Skin epidermis (tissue), 12 donors: ENCODE measurements around the gene CHTOP.
"Not testable (repeated sequence)": the region's sequence is repeated elsewhere in the genome, so short reads cannot be mapped to it uniquely, and the experiment has no call there.

Experiments used
- H3K27ac ChIP-seq, 21 experiments: fragments of 200-600 bp; sonication (generic) in 11 of 21; one replicate each; pipeline ENCODE4 v1.5.0; 2020; ENCODE audit warnings: mild to moderate bottlenecking in 3 of 21, inconsistent platforms in 2 of 21, moderate library complexity in 2 of 21
- H3K4me3 ChIP-seq, 7 experiments: fragments of 200-600 bp; sonication (generic) in 2 of 7; one replicate each; pipeline ENCODE4 v1.5.0; 2020; ENCODE audit warnings: inconsistent platforms in 2 of 7, mild to moderate bottlenecking in 2 of 7, moderate library complexity in 1 of 7

Gene CHTOP

DNA sequence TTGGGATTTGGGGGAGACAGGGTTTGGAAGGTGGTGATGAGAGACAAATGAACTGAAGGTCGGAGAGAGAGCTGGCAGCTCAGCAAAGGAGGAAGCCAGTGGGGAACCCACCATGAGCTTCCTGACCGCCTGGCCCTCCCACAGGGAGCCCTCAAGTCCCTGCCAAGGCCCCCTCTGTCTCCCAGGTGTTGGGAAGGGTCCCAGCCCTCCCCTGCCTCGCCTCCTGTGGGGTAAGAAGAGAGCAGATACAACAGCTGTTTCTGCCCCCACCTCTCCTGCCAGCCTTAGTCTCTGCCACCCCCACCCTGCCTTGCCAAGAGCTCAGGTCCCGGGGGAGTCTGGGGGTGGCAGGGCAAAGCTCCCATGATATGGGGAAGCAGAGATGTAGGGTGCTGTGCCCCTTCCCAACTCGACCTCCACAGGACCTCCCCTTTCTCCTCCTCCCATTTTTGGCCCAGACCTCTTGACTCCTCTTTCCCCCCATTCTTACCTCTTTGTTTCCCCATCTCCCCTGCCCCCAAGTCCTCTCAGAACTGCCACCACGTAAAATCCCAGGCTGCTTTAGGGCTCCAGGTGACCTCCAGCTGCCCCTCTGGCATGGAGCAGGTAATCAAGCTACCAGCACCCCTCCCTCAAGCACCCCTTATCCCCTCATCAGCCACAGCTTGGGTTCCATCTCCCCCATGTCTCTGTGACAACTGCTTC lies 5.1 kb upstream of the CHTOP start:
- Histone ChIP-seq H3K27ac (peak overlapping the region in 8 of 21 experiments; percentile 14 to 96 (median 88)), H3K4me3 (no peak overlapping the region)

- H3K27ac ChIP-seq: peak overlapping the region in 4 of 21 experiments; percentile 28 to 90 (median 77)
- no peak overlapping the region for H3K4me3 ChIP-seq
These were observed 4.6 kb upstream of the CHTOP start for GRCh38 chr1:153629343-153629665.

DNA sequence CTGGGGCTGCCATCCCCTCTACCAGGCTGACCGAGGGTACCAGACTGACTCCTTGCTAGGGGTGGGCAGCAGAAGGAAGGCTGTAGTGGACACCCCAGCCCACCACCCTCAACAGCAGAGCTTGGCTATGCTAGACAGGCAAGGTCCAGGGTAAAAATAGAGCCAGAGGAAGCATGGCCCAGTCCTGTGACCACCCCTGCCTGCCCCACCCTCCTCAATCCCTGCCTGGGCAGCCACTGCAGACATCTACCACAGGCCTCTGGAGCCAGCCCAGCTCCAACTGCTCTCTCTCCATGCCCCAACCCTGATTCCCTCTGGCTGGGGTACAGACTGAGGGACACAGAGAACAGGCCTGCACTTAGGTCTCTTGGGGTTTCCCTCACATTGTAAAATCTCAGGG lies 3.9 kb upstream of the CHTOP start:
- Histone ChIP-seq H3K4me3 (no peak overlapping the region), H3K27ac (peak overlapping the region in 6 of 21 experiments; percentile 23 to 90 (median 46))

GRCh38 chr1:153630384-153630783 lies 3.5 kb upstream of the CHTOP start:
- Histone ChIP-seq H3K4me3 (no peak overlapping the region), H3K27ac (peak overlapping the region in 6 of 21 experiments; percentile 23 to 90 (median 44))

DNA sequence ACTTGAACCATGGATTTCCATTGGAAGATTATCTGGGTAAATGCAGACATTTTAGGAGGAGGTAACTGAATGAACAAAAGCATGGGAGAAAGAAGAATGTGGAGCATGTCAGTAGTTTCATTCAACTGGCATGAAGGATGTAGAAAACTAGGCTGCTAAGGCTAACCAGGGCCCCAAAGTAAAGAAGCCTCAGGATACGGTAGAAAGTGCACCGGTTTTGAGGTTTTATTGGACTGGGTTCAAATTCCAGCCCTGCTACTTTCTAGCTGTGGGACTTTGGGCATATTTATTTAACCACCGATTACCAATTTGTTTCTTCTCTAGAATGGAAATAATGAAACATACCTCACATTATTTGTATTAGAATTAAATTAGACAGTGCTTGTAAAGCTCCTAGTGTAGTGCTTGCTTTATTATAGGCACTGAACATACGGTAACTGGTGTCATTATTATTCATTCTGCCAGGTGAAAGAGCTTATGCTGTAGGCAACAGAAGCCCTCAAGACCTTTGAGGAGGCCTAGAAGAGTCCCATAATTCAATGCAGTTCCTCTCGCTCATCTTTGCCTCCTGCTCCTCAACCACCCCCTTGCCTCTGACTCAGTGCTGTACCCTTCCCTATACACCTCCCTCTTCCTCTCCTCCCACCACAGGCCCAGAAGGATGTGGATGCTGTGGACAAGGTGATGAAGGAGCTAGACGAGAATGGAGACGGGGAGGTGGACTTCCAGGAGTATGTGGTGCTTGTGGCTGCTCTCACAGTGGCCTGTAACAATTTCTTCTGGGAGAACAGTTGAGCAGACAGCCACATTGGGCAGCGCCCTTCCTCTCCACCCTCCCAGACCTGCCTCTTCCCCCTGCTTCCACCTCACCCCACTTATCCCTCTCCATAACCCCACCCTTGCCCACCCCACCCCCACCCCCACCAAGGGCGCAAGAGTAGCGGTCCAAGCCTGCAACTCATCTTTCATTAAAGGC lies 2.5 kb upstream of the CHTOP start:
- Histone ChIP-seq H3K4me3 (no peak overlapping the region), H3K27ac (peak overlapping the region in 3 of 21 experiments; percentile 24 to 90 (median 43))

- H3K4me3 ChIP-seq: peak overlapping the region; percentile 56 to 78 (median 62)
- peak overlapping the region in 20 of 21 experiments; percentile 94 to 100 (median 99) for H3K27ac ChIP-seq
These were observed 609 bp upstream of the CHTOP start for GRCh38 chr1:153633161-153633753.

DNA sequence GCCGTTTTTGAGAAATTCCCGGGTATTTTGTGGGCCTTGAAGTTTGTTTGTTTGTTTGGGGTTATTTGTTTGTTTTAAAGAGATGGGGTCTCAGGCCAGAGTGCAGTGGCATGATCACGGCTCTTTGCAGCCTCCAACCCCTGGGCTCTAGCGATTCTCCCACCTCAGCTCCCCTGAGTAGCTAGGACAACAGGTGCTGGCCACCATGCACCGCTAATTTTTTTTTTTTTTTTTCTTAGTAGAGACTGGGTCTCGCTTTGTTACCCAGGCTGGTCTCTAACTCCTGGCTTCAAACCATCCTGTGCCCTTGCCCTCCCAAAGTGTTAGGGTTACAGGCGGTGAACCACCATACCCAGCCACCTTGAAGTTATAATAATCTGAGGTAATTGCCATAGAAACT lies 2.0 kb downstream of the CHTOP start:
- Histone ChIP-seq H3K4me3 (peak overlapping the region in 3 of 7 experiments; percentile 57 to 78 (median 62)), H3K27ac (peak overlapping the region in 5 of 21 experiments; percentile 98 to 100 (median 100))

GRCh38 chr1:153636312-153636711 lies 2.4 kb downstream of the CHTOP start:
- Histone ChIP-seq H3K4me3 (no peak overlapping the region), H3K27ac (peak overlapping the region in 1 of 21 experiments; percentile 100)

DNA sequence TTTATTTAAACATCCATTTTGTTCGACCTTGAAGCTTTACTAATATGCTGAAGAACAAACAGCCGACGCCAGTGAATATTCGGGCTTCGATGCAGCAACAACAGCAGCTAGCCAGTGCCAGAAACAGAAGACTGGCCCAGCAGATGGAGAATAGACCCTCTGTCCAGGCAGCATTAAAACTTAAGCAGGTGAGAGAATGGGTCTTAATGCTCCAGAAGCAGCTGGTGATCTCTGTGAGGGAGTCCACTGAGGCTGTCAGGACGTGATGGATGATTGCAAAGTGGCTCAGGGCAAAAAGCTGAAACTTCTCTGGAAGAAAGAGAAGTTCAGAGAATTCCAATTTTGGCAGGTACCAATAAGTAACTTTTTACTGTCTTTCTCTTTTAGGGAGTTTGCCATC lies 4.4 kb downstream of the CHTOP start:
- H3K4me3 ChIP-seq: no peak overlapping the region
- no peak overlapping the region for H3K27ac ChIP-seq

DNA sequence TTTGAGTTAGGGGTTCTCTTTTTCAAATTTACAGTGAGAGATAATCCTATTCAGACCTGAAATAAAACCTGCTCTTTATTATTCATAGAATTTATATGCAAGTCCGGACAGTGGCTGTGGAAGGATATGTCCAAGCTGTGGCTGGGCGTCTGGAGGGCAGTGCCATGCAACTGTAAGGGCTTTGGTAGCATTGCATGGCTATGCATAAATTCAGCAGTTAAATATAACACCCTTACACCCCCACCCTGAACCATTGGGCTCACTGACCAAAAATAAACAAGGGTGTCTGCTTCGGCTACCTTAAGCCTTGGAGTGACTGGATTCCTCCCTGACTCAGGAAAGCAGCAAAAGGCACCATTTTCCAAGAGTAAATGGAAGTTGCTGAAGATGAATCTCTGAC lies 5.4 kb downstream of the CHTOP start:
- Histone ChIP-seq H3K27ac (no peak overlapping the region), H3K4me3 (no peak overlapping the region)

DNA sequence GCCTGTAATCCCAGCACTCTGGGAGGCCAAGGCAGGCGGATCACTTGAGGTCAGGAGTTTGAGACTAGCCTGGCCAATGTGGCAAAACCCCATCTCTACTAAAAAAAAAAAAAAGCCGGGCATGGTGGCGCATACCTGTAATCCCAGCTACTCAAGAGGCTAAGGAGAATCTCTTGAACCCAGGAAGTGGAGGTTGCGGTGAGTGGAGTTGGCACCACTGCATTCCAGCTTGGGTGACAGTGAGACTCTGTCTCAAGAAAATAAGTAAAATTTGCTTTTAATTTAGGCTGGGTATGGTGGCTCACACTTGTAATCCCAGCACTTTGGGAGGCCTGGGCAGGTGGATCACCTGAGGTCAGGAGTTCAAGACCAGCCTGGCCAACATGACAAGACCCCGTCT lies 6.3 kb downstream of the CHTOP start:
- not testable (repeated sequence) for H3K4me3 ChIP-seq, H3K27ac ChIP-seq

- no peak overlapping the region for H3K27ac ChIP-seq
- no peak overlapping the region for H3K4me3 ChIP-seq
These were observed 7.0 kb downstream of the CHTOP start for GRCh38 chr1:153640861-153641260.

GRCh38 chr1:153642161-153642560 lies 8.3 kb downstream of the CHTOP start:
- no peak overlapping the region for H3K27ac ChIP-seq

DNA sequence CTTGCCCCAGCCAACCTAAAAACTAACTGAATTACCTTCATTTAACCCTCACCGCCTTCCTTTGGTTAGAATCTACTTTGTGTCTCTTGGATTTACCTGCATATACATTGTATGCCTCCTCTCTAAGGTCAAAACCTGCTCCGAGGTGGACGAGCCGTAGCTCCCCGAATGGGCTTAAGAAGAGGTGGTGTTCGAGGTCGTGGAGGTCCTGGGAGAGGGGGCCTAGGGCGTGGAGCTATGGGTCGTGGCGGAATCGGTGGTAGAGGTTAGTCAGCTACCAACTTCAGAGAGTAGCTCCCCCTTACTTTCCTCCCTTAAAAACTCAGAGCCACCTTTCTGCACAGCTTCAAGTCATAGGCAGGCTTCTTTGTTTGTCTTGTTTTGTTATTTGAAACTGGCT lies 9.2 kb downstream of the CHTOP start:
- Histone ChIP-seq H3K4me3 (no peak overlapping the region), H3K27ac (no peak overlapping the region)

More at GRCh38 chr1:153642161-153642560, 8.3 kb downstream of the CHTOP start:
- no peak overlapping the region for H3K4me3 ChIP-seq

DNA sequence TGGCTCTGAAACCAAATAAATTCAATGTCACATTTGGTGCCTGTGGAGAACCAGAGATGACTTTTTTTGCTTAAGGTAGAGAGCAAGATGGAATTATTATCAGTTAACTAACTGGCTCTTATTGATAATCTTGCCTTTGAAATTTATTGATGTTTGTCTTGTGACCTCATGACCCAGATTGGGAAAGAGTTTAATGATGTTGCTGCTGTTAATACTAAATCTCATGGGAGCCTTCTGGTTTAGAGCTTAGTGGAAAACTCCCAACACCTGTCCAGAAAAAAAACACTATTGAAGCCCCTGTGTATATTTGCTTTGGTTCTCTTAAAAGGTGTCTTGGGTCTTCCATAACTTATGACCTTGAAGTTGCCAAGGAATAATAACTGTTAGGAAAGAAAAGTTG lies 9.9 kb downstream of the CHTOP start:
- H3K27ac ChIP-seq: no peak overlapping the region

DNA sequence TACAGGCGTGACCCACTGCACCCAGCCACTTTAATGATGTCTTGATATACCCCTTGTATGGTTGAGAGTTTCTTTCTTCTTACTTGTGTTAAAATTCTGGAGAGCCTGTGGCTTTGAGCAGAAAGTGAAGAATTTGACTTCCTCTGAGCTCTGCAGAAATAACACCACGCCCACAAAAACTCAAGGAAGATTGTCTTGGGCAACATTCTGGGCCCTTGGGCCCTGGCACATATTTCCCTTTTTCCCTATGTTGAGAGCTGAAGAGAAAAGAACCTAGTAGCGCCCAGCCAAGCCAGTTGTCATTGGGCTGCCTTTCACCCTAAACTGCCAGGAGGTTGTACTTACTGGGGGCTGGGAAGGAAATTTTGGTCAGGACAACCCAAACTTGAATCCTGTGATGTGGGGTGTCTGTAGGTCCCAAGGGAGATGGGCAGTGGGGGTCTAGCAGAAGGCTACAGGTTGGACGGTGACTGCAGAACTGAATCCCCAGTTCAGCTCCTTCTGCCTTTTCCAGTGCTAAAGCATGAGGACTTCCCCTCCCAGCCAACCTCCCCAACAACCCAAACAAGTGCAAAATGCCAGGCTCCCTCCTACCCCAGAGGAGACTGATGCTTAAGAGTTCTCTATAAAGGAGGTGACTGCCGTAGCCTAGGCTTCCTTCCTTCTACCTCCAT lies 12.9 kb downstream of the CHTOP start:
- Histone ChIP-seq H3K4me3 (no peak overlapping the region), H3K27ac (peak overlapping the region in 7 of 21 experiments; percentile 3 to 72 (median 18))

More for the DNA sequence above, 9.9 kb downstream of the CHTOP start:
- H3K4me3 ChIP-seq: no peak overlapping the region

DNA sequence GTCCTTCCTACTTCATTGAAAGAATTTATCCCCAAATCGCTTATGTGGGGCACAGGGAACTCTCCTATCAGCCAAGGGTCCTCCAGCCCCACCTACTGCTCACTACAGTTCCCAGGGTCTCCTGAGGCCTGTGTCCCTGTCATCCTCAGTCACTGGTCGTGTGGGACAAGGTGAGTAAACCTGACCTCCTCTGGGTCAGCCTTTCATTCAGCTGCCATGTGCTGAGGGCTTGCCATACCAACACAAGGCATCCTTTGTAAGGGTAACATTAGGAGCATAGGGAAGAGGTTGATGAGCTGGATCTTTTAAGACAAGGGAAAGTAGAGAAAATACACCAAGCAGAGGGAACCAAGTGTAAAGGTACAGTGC lies 13.5 kb downstream of the CHTOP start:
- Histone ChIP-seq H3K27ac (peak overlapping the region in 7 of 21 experiments; percentile 3 to 72 (median 18)), H3K4me3 (no peak overlapping the region)

DNA sequence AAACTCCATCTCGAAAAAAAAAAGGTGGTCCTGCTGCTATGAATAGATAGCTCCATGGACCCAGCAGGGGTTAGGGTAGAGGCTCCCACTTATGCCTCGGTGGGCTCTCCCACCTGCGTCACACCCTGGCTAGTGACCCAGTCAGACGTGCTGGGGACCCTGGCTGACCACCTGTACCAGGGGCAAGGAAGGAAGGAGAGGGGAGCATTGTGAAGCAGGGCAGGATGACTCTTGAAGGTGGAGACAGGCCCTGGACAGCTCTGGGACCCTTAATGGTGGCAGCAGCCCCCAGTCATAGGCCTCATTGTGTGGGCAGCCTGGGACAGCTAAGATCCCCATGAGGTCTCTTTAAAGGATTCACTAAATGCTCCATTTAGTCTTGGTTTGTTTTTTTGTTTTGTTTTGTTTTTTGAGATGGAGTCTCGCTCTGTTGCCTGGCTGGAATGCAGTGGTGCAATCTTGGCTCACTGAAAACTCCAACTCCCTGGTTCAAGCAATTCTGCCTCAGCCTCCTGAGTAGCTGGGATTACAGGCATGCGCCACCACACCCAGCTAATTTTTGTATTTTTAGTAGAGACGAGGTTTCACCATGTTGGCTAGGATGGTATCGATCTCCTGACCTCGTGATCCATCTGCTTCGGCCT lies 14.3 kb downstream of the CHTOP start:
- Histone ChIP-seq H3K4me3 (no peak overlapping the region), H3K27ac (peak overlapping the region in 1 of 21 experiments; percentile 72)

GRCh38 chr1:153649137-153649862 lies 15.4 kb downstream of the CHTOP start:
- Histone ChIP-seq H3K27ac (peak overlapping the region in 2 of 21 experiments; percentile 28 to 55), H3K4me3 (no peak overlapping the region)
